ENCODE results near the gene RERGL. TPM values are rescaled to one million over a fixed set of nuclear protein-coding genes. Genes with fewer than 3 reads are reported as not detected.
"Not testable (repeated sequence)": the region's sequence is repeated elsewhere in the genome, so short reads cannot be mapped to it uniquely, and the experiment has no call there.

Gene RERGL
- total RNA-seq, 1 donor from 2014 or later: not detected

- peaks cover 8% of the 10 kb centered on the region for H3K9me3 Mint-ChIP-seq (ENCODE audit: low read depth)
- H3K4me1 Mint-ChIP-seq (ENCODE audit: low read depth): peaks cover 3% of the 10 kb centered on the region
- no peak overlapping the region for H3K4me3 Mint-ChIP-seq (ENCODE audit: low read depth)
- DNase-seq (ENCODE audit: low spot score, unreplicated experiment): no peak
- no peak overlapping the region for H3K27ac Mint-ChIP-seq
- no peaks in the 10 kb centered on the region for H3K27me3 Mint-ChIP-seq
- TF ChIP-seq CTCF (IDR thresholded peaks at IDR 0.05; ENCODE audit: unreplicated experiment): no peak
- no peaks in the 10 kb centered on the region for H3K36me3 Mint-ChIP-seq (ENCODE audit: insufficient read depth)
These were observed 21.6 kb downstream of the RERGL start for GRCh38 chr12:18068355-18068754.

- peaks cover 19% of the 10 kb centered on the region for H3K9me3 Mint-ChIP-seq (ENCODE audit: low read depth)
- H3K27ac Mint-ChIP-seq: no peak overlapping the region
- TF ChIP-seq CTCF (IDR thresholded peaks at IDR 0.05; ENCODE audit: unreplicated experiment): no peak
- no peaks in the 10 kb centered on the region for H3K27me3 Mint-ChIP-seq
- no peaks in the 10 kb centered on the region for H3K36me3 Mint-ChIP-seq (ENCODE audit: insufficient read depth)
- DNase-seq (ENCODE audit: low spot score, unreplicated experiment): no peak
- H3K4me3 Mint-ChIP-seq (ENCODE audit: low read depth): no peak overlapping the region
- H3K4me1 Mint-ChIP-seq (ENCODE audit: low read depth): peaks cover 2% of the 10 kb centered on the region
These were observed 23.3 kb downstream of the RERGL start for GRCh38 chr12:18066666-18067065.

GRCh38 chr12:18062867-18063266, 27.1 kb downstream of the RERGL start:
- H3K9me3 Mint-ChIP-seq (ENCODE audit: low read depth): peaks cover 34% of the 10 kb centered on the region

GRCh38 chr12:18057051-18057450, 32.9 kb downstream of the RERGL start:
- Mint-ChIP-seq H3K4me3 (ENCODE audit: low read depth) (no peak overlapping the region), H3K9me3 (ENCODE audit: low read depth) (peaks cover 19% of the 10 kb centered on the region), H3K4me1 (ENCODE audit: low read depth) (no peaks in the 10 kb centered on the region), H3K27me3 (no peaks in the 10 kb centered on the region), H3K36me3 (ENCODE audit: insufficient read depth) (peaks cover 1% of the 10 kb centered on the region), H3K27ac (no peak overlapping the region)
- no peak for TF ChIP-seq CTCF (IDR thresholded peaks at IDR 0.05; ENCODE audit: unreplicated experiment)
- no peak for DNase-seq (ENCODE audit: low spot score, unreplicated experiment)

More at GRCh38 chr12:18062867-18063266, 27.1 kb downstream of the RERGL start:
- not testable (repeated sequence) for H3K4me1 Mint-ChIP-seq (ENCODE audit: low read depth); H3K4me3 Mint-ChIP-seq (ENCODE audit: low read depth); H3K27me3 Mint-ChIP-seq; H3K36me3 Mint-ChIP-seq (ENCODE audit: insufficient read depth); DNase-seq (ENCODE audit: low spot score, unreplicated experiment); H3K27ac Mint-ChIP-seq

DNA sequence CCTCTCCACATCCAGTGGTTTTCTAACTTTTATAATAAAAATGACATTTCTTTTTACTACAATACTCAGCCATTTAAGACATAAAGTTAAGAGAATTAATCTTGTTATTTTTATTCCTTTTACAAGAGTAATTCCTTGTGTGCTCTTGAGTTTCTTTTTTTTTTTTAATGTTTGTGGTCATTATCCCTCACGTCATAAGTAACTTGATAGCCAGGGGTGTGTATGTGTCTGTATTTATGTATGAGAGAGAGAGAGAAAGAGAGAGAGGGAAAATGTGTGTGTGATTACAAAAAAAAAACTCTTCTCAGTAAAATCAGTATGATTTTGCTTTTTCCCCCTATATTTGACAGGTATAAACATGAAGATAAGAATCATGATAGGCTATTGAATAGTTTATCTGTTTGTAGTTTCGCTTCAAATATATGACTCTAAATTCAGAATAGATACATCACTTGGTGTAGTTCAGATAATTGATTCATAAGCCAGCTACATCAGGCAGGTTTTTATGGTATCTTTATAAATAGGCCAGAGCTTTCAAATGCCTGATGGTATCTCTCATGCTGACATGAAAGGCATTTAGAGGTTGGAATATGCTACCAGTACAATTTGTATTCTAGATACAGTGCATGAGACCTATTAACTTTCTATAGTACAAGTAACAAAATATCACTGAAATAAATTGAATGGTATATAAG, 34.9 kb downstream of the RERGL start:
- no peak overlapping the region for H3K27ac Mint-ChIP-seq
- H3K27me3 Mint-ChIP-seq: no peaks in the 10 kb centered on the region
- no peaks in the 10 kb centered on the region for H3K36me3 Mint-ChIP-seq (ENCODE audit: insufficient read depth)
- H3K9me3 Mint-ChIP-seq (ENCODE audit: low read depth): peaks cover 14% of the 10 kb centered on the region
- no peaks in the 10 kb centered on the region for H3K4me1 Mint-ChIP-seq (ENCODE audit: low read depth)
- no peak for TF ChIP-seq CTCF (IDR thresholded peaks at IDR 0.05; ENCODE audit: unreplicated experiment)
- no peak overlapping the region for H3K4me3 Mint-ChIP-seq (ENCODE audit: low read depth)
- DNase-seq (ENCODE audit: low spot score, unreplicated experiment): no peak

DNA sequence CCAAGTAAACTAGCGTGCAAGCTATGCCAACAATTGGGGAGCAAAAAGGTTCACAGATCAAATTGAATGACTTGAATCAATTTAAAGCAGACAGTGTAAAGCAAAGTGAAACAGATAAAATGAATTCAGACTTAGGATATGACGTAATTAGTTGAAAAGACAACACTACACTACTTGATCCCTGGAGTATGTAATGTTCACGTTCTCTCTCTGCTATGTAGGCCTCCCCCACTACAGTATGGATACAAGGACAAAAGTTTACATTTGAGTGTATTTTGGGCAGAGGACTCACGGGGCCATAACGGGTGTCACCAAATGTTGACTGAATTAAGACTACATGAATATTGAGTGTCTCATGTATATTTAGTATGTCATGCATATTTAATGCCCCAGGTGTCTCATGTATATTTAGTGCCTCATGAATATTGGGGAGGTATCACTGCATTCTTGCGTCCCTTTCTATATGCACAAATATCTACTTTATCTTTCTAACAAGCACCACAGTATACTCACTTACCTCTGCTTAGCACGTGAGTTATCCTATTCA, 44.5 kb downstream of the RERGL start:
- peaks cover 3% of the 10 kb centered on the region for H3K4me1 Mint-ChIP-seq (ENCODE audit: low read depth)
- no peak for DNase-seq (ENCODE audit: low spot score, unreplicated experiment)
- no peak overlapping the region for H3K27ac Mint-ChIP-seq
- no peak for TF ChIP-seq CTCF (IDR thresholded peaks at IDR 0.05; ENCODE audit: unreplicated experiment)
- H3K9me3 Mint-ChIP-seq (ENCODE audit: low read depth): no peaks in the 10 kb centered on the region
- no peaks in the 10 kb centered on the region for H3K36me3 Mint-ChIP-seq (ENCODE audit: insufficient read depth)
- no peak overlapping the region for H3K4me3 Mint-ChIP-seq (ENCODE audit: low read depth)
- H3K27me3 Mint-ChIP-seq: no peaks in the 10 kb centered on the region

DNA sequence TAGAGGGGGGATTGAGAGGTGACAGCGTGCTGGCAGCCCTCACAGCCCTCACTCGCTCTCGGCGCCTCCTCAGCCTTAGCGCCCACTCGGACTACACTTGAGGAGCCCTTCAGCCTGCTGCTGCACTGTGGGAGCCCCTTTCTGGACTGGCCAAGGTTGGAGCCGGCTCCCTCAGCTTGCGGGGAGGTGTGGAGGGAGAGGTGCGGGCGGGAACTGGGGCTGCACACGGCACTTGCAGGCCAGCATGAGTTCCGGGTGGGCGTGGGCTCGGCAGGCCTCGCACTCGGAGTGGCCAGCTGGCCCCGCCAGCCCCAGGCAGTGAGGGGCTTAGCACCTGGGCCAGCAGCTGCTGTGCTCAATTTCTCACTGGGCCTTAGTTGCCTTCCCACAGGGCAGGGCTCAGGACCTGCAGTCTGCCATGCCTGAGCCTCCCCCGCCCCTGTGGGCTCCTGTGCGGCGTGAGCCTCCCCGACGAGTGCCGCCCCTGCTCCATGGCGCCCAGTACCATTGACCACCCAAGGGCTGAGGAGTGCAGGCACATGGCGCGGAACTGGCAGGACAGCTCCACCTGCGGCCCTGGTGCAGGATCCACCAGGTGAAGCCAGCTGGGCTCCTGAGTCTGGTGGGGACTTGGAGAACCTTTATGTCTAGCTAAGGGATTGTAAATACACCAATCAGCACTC, 49.8 kb downstream of the RERGL start:
- not testable (repeated sequence) for H3K27me3 Mint-ChIP-seq; H3K36me3 Mint-ChIP-seq (ENCODE audit: insufficient read depth); H3K4me3 Mint-ChIP-seq (ENCODE audit: low read depth); DNase-seq (ENCODE audit: low spot score, unreplicated experiment); H3K4me1 Mint-ChIP-seq (ENCODE audit: low read depth); H3K27ac Mint-ChIP-seq
- peaks cover 13% of the 10 kb centered on the region for H3K9me3 Mint-ChIP-seq (ENCODE audit: low read depth)

All from progenitor cell of endocrine pancreas (in vitro differentiated cells).